GM19372 (cell line): ENCODE data around the gene SBF1.
"Not testable (repeated sequence)": the region's sequence is repeated elsewhere in the genome, so short reads cannot be mapped to it uniquely, and the experiment has no call there.

ENCODE experiments used
- ATAC-seq: cut with Tn5 transposase; IDR thresholded peaks from one replicate; pipeline ENCODE4 v1.9.1; 2021; ENCODE audit warnings: mild to moderate bottlenecking, low read depth, moderate library complexity; ENCODE audit not compliant: unreplicated experiment

SBF1 gene

DNA sequence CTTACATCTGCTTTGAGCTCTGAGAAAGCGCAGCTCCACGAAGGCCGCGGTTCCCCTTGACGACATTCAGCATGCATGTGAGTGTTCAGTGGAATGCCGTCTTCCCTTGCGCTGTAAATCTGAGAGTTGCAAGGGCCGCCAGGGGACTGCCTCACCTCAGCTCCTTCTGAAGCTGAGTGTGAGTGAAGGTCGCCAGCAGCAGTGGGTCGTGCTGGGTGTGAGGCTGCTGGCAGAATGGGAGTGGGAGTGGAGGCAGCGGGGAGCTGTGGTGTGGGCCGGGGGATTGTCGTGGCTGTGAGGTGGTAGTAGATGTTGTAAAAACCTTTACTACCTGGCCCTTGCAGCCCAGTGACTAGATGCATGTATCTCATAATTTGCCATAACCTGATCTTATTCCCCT, 66.5 kb downstream of the SBF1 start:
- ATAC-seq: no peak

- ATAC-seq: no peak
Measured at GRCh38 chr22:50406416-50407170, 68.2 kb downstream of the SBF1 start.

GRCh38 chr22:50403701-50404101, 71.1 kb downstream of the SBF1 start:
- ATAC-seq: no peak

DNA sequence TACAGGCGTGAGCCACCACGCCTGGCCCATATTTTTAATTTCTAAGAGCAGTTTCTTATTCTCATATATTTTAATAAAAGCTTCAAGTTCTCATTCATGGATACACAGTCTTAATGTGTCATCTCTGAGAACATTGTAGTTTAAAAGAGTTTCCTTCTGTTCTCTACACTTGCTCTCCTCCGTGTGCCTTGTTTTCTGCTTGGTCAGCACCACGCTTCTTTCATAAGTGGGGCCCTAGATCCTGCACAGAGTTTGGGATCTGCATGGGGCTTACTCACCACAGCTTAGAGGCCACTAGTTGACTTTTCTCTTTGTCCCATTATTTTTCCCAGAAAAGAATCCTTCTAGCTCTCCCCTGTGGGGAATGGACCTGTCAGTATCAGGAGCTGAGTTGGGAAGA, 72.9 kb downstream of the SBF1 start:
- ATAC-seq: no peak

- no peak for ATAC-seq
Measured at GRCh38 chr22:50400931-50401330, 73.9 kb downstream of the SBF1 start.

GRCh38 chr22:50400406-50400805, 74.4 kb downstream of the SBF1 start:
- no peak for ATAC-seq

DNA sequence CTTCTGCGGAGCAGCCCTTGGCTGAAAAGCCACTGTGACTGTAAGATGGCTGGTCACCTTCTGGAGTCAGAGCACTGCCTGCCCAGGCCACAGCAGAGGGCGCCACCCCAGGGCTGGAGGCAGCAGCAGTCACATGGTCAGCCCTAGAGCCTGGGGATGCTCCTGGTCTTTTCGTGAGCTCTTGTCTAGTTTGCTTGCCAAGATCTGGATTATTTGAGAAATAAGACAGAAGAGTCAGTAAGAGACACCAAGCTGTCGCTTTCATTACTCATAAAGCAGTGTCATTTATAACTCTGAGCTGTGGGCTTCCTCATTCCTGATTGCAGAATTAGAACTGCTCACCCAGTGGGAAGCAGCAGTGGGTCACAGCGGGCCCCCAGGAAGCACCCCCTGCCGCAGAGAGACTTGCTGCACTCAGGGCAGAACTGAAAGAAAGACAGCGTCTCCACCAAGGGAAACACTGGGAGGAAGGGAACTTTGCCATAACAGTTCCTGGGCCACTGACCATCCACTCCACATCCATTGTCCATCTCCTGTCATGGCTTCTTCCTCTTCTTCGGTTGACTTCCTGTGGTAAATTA, 75.0 kb downstream of the SBF1 start:
- no peak for ATAC-seq

- no peak for ATAC-seq
Measured at GRCh38 chr22:50398831-50399648, 75.8 kb downstream of the SBF1 start.

- not testable (repeated sequence) for ATAC-seq
Measured at GRCh38 chr22:50397371-50398060, 77.3 kb downstream of the SBF1 start.

- no peak for ATAC-seq
Measured at GRCh38 chr22:50396751-50397370, 78.0 kb downstream of the SBF1 start.
